Fibroblast of pulmonary artery (primary cell): ENCODE measurements around the gene ATG9B.

Experiments used
- DNase-seq: peaks from one replicate; pipeline ENCODE4 v3.0.0-alpha.2; 2010; ENCODE audit warnings: low read depth
- H3K4me3 ChIP-seq: replicated peaks from 2 replicates; pipeline ENCODE4 v1.5.1; 2011; ENCODE audit warnings: low read depth, mild to moderate bottlenecking, control low read depth, low read length, moderate library complexity
- TF ChIP-seq, protein P1 (sequence below): IDR thresholded peaks from 2 replicates; pipeline ENCODE4 v1.5.1; 2011; ENCODE audit warnings: mild to moderate bottlenecking, control low read depth, low read length, inconsistent platforms; ENCODE audit errors: missing control alignments

ATG9B gene

GRCh38 chr7:151051108-151051507 is 26.8 kb upstream of the ATG9B start:
- peak; percentile 77 for DNase-seq
- TF ChIP-seq, protein P1, sequence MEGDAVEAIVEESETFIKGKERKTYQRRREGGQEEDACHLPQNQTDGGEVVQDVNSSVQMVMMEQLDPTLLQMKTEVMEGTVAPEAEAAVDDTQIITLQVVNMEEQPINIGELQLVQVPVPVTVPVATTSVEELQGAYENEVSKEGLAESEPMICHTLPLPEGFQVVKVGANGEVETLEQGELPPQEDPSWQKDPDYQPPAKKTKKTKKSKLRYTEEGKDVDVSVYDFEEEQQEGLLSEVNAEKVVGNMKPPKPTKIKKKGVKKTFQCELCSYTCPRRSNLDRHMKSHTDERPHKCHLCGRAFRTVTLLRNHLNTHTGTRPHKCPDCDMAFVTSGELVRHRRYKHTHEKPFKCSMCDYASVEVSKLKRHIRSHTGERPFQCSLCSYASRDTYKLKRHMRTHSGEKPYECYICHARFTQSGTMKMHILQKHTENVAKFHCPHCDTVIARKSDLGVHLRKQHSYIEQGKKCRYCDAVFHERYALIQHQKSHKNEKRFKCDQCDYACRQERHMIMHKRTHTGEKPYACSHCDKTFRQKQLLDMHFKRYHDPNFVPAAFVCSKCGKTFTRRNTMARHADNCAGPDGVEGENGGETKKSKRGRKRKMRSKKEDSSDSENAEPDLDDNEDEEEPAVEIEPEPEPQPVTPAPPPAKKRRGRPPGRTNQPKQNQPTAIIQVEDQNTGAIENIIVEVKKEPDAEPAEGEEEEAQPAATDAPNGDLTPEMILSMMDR = no peak
- H3K4me3 ChIP-seq = no peak overlapping the region

DNA sequence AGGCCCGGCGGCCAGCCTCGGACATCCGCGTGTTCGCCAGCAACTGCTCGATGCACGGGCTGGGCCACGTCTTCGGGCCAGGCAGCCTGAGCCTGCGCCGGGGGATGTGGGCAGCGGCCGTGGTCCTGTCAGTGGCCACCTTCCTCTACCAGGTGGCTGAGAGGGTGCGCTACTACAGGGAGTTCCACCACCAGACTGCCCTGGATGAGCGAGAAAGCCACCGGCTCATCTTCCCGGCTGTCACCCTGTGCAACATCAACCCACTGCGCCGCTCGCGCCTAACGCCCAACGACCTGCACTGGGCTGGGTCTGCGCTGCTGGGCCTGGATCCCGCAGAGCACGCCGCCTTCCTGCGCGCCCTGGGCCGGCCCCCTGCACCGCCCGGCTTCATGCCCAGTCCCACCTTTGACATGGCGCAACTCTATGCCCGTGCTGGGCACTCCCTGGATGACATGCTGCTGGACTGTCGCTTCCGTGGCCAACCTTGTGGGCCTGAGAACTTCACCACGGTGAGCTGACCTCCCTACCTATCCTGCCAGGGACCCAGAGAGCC is 24.7 kb upstream of the ATG9B start:
- TF ChIP-seq, protein P1 = no peak
- no peak for DNase-seq
- H3K4me3 ChIP-seq = no peak overlapping the region

GRCh38 chr7:151047976-151048815 is 23.9 kb upstream of the ATG9B start, which contains the start of gene ASIC3:
Gene ASIC3 (plus strand): TSS chr7:151048531. CDS start chr7:151048886, 355 bp downstream.
- TF ChIP-seq, protein P1 = no peak
- H3K4me3 ChIP-seq = no peak within 1 kb of the TSS
- DNase-seq = no peak

DNA sequence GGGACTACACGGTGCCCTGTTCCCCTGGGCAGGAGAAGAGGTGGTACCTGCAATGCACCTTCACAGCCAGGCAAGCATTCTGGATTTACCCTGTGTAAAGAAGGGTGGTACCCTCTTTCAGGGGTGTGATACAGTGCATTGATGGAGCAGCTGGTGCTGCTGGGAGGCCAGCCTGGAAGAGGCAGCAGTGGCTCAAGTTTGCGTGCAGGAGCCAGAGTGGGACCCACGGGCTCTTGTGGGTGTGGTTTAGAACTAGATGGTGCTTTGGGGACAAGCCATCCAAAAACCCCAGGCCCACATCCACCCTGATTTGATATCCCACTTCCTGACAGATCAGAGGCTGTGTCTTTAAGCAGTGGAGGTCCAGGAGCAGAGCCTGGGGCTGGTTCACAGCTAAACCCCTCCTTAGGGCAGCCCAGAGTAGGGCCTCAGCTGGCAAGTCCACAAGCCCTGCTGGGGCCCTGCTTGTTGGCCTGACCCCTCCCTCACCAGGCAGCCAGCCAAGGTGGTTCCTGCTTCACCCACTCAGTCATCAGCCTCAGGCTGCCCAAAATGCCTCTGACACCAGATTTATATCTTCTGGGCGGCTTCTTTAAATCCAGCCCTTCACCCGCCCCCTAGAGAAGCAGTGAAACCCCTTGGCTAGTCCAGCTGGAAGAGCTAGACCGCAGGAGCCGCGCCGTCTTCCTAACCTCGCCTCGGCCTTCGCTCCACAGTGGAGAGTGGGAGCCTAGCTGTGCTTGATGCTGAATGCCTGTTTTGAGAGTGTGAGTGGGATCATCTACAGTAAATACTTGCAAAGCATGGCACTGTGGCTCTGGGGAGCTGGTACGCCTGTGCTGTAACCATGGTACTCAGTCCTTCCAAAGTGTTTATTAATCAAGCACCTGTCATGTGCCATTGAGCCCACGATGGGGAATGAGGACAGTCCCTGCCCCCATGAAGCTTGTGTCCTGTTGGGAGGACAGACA is 22.6 kb upstream of the ATG9B start:
- no peak overlapping the region for H3K4me3 ChIP-seq
- TF ChIP-seq, protein P1 = no peak
- peak; percentile 65 for DNase-seq

DNA sequence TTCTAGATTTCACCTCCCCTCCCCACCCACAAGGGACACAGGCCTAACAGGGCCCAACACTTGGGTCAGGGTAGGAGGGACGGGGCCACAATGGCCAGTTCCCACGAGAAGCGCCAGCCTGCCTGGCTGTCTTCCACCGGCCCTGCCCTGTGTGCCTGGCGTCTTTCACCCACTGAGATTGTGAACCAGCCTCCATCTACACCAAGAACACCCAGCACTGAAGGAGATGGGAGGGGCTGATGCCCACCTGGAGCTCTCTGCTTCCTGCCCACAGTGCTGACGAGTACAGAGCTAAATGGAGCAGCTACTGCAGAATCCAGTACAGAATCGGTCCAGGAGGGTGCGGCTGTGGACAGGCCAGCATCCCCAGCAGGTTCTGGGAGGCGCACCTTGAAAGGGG is 21.7 kb upstream of the ATG9B start:
- H3K4me3 ChIP-seq = no peak overlapping the region
- DNase-seq = no peak
- TF ChIP-seq, protein P1 = no peak

DNA sequence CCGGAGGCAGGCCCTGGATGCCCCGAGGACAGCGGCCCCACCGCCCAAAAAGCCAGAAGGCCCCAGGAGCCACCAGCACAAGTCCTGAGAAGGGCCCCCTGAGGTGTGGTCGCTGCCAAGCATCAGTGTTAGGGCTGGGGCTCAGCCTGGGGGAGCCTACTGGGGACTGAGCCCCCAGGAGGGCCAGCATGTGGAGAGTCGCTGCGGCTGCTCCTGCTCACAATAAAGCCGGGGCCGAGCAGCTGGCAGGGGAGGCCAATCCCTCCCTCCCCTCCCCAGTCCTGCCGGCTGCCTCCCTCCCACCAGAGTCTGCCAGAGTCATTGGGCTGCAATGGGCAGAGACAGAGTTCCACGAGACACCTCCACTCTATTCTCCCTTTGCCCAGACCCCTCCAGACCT is 21.0 kb upstream of the ATG9B start:
- no peak overlapping the region for H3K4me3 ChIP-seq
- TF ChIP-seq, protein P1 = no peak
- no peak for DNase-seq
